ENCODE data around the gene NAGA.
"Not testable (repeated sequence)": the region's sequence is repeated elsewhere in the genome, so short reads cannot be mapped to it uniquely, and the experiment has no call there.

NAGA gene

DNA sequence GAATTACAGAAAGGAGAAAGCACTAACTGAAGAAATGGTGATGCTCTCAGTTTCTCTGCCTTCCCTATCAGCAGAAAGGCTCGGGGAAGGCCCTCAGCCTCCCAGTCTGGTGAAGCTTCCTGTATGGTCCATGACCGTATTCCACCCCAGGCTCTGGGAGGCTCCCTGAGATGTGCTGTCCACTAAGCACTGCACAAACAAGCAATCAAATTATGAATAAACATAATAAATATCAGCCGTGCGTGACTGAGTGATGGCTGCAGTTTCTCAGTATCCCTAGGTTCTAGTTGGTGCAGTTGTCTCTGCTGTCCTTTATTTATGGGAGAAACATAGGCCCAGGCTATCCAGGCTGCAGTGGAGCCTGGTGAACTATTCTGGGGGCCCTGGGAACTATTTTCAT, 12.5 kb upstream of the NAGA start:
- Mint-ChIP-seq H3K27ac (no peak overlapping the region), H3K36me3 (peaks cover 53% of the 10 kb centered on the region), H3K4me3 (no peak overlapping the region), H3K27me3 (no peaks in the 10 kb centered on the region), H3K4me1 (peaks cover 42% of the 10 kb centered on the region), H3K9me3 (no peaks in the 10 kb centered on the region)
- CTCF ChIA-PET, result no interaction called here
- no peak for DNase-seq

DNA sequence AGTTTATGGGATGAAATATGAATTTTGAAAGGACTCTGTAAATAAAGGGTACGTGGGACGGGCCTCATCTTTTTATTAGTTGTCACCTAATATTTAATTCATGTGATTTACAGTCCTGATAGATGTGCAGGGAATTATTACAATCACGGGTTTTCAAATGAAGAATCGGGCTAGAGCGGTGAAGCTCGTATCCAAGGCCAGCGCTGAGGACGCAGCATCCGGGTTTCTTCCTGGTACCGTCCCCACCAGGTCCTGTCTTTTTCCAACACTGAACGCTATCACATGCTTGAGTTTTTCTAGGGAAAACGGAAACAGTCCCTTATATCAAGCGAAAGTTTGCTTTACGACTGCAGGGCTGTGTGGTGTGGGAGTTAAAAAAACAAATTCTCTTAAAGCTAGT, 9.7 kb upstream of the NAGA start:
- H3K9me3 Mint-ChIP-seq, result no peaks in the 10 kb centered on the region
- no peaks in the 10 kb centered on the region for H3K27me3 Mint-ChIP-seq
- CTCF ChIA-PET, result interaction anchor here (1.2 to 3.4 kb wide), 3 partner anchors 10 to 357 kb away, joined by 3 to 14 read pairs (median 3); partner anchors contain the start of gene NDUFA6
- DNase-seq, result peak; percentile 52
- H3K27ac Mint-ChIP-seq, result peak overlapping the region; percentile 92
- peaks cover 36% of the 10 kb centered on the region for H3K36me3 Mint-ChIP-seq
- peaks cover 36% of the 10 kb centered on the region for H3K4me1 Mint-ChIP-seq
- peak overlapping the region; percentile 94 for H3K4me3 Mint-ChIP-seq

DNA sequence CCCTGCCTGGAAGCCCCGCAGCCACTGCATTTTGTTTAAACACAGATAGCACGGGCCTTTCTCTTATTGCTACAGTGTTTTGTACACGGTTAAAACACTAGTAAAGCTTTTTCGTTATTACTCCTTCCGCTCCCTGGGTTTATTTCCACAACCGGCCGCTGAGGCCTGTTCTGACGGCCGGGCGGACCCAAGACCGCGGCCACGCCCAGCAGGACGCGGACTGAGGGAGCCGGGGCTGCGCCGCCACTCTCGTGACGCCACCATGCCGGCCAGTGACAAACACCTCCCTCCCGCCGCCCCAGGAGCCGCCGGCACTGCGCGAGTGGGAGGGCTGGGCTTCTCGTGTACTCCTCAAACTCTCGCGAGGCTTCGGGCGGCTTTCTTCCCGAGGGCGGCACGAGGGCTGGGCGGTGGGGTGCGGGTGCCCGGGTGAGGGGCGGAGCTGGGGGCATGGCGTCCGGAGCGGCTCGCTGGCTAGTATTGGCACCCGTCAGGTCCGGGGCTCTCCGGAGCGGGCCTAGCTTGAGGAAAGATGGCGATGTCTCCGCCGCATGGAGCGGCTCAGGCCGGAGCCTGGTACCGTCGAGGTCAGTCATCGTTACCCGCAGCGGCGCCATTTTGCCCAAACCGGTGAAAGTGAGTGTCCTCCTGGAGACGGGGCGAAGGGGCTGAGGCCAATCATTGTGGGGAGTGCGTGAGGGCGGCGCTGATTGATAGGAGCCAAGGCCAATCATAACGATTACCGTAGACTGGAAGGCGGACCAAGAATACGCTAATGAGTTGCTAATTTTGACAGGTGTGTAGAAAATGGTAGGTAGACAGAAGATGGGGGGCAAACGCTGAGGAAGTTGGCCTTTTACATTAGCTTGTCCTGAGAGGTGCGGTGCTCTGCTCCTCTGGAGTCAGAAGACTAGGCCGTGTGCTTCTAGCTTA, 9.0 kb upstream of the NAGA start, which contains the start of gene SMDT1:
Gene SMDT1 (plus strand): TSS at position 382 of the 933 bp plus-strand sequence. CDS start 69 bp downstream, at position 451.
- Mint-ChIP-seq H3K9me3 (no peaks in the 10 kb centered on the region), H3K4me1 (peaks cover 42% of the 10 kb centered on the region), H3K36me3 (peaks cover 33% of the 10 kb centered on the region), H3K27me3 (no peaks in the 10 kb centered on the region), H3K4me3 (peak within 1 kb of the TSS; percentile 94), H3K27ac (peak within 1 kb of the TSS; percentile 92)
- CTCF ChIA-PET, result interaction anchor here (1.2 to 3.4 kb wide), 4 partner anchors 11 to 358 kb away, joined by 3 to 14 read pairs (median 3); partner anchors contain the start of gene NDUFA6
- DNase-seq, result peak; percentile 99

DNA sequence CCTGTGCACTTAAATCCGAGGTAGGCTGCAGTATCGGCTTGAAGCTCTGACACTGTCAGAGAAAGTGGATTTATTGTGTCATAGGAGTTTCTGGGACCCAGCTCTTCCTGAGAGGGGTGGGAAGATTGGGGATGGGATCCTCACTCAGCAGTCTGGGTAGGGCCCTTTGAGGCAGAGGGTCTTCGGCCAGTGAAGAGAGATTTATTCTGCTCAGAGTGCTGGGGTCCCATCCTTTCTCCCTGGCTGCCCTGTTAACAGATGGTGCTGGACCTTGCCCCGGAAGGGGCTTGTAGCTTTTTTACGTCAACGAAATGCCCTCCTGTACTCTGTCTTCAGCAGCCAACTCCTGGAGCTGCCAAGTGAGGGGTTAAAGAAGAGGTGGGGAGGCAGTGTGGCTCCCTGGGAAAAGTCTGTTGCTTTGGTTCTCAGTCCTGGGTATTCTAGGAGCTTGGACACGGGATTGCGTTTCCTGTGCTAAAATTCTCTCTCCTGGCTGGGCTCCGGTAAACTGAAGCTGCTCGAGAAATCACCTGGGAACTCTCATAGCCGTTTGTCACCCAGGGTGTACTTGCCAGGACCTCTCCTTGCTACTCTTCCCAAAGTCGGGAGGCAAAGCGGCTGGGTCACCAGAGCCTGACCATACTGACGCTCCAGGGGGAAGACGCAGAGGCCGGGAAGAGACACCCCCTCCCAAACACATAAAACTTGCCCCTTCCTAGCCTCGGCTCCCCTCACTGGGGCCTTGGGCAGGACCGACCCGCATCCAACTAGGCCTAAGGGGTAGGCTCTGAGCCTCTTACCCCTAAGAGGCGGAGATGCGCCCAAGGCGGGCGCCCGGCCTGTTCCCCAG, 8.1 kb upstream of the NAGA start:
- peaks cover 44% of the 10 kb centered on the region for H3K4me1 Mint-ChIP-seq
- CTCF ChIA-PET, result interaction anchor here (1.0 to 3.4 kb wide), 3 partner anchors 12 to 138 kb away, joined by 3 to 14 read pairs (median 3); partner anchors contain the start of gene NDUFA6
- peaks cover 25% of the 10 kb centered on the region for H3K36me3 Mint-ChIP-seq
- no peaks in the 10 kb centered on the region for H3K9me3 Mint-ChIP-seq
- peak overlapping the region; percentile 94 for H3K4me3 Mint-ChIP-seq
- no peaks in the 10 kb centered on the region for H3K27me3 Mint-ChIP-seq
- peak overlapping the region; percentile 92 for H3K27ac Mint-ChIP-seq
- no peak for DNase-seq

DNA sequence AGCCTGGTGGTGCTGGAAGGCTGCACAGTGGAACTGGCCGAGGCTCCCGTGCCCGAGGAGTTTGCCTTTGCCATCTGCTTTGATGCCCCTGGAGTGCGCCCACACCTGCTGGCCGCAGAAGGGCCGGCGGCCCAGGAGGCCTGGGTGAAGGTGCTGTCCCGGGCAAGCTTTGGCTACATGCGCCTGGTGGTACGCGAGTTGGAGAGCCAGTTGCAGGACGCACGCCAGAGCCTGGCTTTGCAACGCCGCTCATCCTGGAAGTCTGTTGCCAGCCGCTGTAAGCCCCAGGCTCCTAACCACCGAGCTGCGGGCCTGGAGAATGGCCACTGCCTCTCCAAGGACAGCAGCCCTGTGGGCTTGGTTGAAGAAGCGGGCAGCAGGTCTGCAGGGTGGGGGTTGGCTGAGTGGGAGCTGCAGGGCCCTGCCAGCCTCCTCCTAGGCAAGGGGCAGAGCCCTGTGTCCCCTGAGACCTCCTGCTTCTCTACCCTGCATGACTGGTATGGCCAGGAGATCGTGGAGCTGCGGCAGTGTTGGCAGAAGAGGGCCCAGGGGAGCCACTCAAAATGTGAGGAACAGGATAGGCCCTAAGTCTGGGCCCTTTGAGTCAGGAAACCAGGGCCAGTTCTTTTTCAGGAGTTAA, 7.0 kb upstream of the NAGA start:
- H3K36me3 Mint-ChIP-seq, result peaks cover 18% of the 10 kb centered on the region
- CTCF ChIA-PET, result interaction anchor here (1.0 to 3.4 kb wide), 2 partner anchors 13 to 110 kb away, joined by 3 to 14 read pairs; partner anchors contain the start of gene NDUFA6
- H3K9me3 Mint-ChIP-seq, result no peaks in the 10 kb centered on the region
- H3K4me3 Mint-ChIP-seq, result no peak overlapping the region
- DNase-seq, result no peak
- H3K27ac Mint-ChIP-seq, result peak overlapping the region; percentile 92
- H3K4me1 Mint-ChIP-seq, result peaks cover 53% of the 10 kb centered on the region
- H3K27me3 Mint-ChIP-seq, result no peaks in the 10 kb centered on the region

DNA sequence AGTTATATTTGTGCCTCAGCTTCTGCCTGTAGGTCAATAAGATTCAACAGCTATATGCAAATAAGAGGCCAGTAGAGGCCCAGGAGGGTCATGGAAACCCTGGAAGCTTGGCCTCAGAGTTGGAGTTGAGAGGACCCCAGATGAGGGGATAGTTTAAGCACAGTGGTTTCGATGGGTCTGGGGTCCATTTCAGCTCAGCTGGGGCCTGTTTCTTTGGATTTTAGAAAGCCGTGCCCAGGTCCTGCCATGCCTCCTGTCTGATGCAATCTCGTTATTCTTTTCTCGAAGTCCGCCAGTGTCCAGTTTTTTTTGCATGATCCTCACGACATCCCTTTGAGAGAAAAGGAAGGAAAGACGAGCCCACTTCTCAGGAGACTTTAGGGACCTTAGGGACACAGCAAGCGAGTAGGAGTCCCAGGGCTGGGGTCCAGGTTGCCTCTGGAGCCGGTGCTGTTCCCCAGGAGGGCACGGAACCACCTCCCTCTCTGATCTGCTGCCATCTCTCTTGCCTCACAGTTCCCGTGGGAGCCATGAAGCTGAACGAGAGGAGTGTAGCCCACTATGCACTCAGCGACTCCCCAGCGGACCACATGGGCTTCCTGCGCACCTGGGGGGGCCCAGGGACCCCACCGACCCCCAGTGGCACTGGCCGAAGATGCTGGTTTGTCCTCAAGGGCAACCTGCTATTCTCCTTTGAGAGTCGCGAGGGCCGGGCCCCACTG, 6.3 kb upstream of the NAGA start:
- Mint-ChIP-seq H3K27ac (no peak overlapping the region), H3K4me3 (no peak overlapping the region), H3K4me1 (peaks cover 51% of the 10 kb centered on the region), H3K36me3 (peaks cover 14% of the 10 kb centered on the region), H3K27me3 (no peaks in the 10 kb centered on the region), H3K9me3 (no peaks in the 10 kb centered on the region)
- no peak for DNase-seq
- CTCF ChIA-PET, result no interaction called here

DNA sequence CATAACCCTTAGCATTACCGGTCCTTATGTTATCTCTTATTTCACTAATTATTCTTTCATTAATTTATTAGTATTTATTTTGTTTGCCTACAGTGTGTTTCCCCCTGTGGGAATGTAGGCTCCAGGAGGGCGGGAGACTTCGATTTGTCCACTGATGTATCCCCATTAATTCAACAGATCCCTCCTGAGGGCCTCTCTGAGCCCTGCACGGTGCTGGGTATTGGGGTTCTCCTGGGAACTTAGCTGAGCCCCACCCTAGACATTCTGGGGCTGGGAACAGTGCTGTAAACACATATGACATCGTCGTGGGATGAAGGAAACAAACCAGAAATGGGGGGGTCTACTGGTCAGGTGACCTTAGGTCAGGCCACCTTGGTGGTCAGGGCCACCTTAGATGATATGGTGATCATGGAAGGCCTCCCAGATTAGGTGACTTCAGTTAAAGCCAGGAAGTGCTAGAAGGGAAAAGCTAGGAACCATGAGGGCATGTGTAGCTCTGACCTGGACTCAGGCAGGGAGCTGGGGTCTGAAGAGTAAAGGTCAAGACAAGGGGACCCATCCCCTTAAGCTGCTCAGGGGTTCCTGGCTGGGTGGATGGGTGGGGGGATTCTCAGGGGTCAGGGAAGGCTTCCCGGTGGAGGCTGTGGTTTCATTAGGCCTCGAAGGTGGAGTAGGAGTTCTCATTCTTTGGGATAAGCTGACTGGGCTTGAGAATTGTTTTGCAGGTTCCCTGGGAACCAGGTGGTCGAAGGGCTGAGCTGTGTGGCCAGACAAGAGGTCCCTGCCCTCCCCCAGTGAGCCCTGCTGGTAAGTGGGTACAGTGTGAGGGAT, 4.4 kb upstream of the NAGA start:
- Mint-ChIP-seq H3K36me3 (peaks cover 6% of the 10 kb centered on the region), H3K27ac (peak overlapping the region; percentile 15), H3K9me3 (no peaks in the 10 kb centered on the region), H3K27me3 (no peaks in the 10 kb centered on the region), H3K4me1 (peaks cover 53% of the 10 kb centered on the region), H3K4me3 (peak overlapping the region; percentile 62)
- DNase-seq, result no peak
- CTCF ChIA-PET, result interaction anchor here (0.9 to 1.7 kb wide), 2 partner anchors 43 to 108 kb away, joined by 3 to 7 read pairs; no protein-coding TSS in a partner anchor

DNA sequence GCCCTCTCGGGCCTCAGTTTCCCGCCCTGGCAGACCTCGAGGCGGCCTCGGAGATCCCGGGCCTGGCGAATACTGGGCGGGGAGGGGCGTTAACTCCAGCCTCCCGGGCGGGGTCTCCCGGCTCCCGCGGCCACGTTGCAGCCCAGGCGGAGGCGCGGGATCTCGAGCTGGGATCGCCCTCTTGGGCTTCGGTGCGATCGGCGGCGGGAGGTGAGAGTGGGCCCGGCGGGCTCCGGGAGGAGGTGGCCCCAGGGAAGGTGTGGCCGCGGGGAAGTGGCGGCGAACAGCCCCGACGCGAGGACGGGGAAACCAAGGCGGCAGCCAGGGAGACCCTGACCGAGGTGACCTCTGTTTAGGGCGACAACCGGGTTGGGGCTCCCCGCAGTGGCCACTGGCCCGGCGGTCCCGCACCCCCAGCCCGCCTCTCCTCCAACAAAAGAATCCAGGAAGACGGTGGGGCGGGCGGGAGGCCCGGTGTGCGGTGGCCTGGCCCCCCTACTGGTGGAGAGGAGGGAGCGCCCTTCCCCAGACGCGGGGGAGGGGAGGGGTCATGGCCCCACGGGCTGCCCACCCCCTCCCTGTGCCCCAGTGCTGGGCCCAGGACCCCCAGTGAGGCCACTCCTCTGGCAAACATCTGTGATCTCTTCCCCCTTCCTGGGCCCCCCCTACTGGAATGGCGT, 3.7 kb upstream of the NAGA start, which contains the start of gene PHETA2:
Gene PHETA2 (plus strand): TSS at position 117 of the 680 bp plus-strand sequence. CDS start 3,046 bp downstream, outside the sequence.
- DNase-seq, result peak; percentile 75
- Mint-ChIP-seq H3K27ac (peak within 1 kb of the TSS; percentile 79), H3K27me3 (no peaks in the 10 kb centered on the region), H3K36me3 (peaks cover 5% of the 10 kb centered on the region), H3K4me3 (peak within 1 kb of the TSS; percentile 64), H3K9me3 (no peaks in the 10 kb centered on the region), H3K4me1 (peaks cover 57% of the 10 kb centered on the region)
- CTCF ChIA-PET, result interaction anchor here (1.4 kb wide), 1 partner anchor 107 kb away, joined by 6 read pairs; no protein-coding TSS in a partner anchor

DNA sequence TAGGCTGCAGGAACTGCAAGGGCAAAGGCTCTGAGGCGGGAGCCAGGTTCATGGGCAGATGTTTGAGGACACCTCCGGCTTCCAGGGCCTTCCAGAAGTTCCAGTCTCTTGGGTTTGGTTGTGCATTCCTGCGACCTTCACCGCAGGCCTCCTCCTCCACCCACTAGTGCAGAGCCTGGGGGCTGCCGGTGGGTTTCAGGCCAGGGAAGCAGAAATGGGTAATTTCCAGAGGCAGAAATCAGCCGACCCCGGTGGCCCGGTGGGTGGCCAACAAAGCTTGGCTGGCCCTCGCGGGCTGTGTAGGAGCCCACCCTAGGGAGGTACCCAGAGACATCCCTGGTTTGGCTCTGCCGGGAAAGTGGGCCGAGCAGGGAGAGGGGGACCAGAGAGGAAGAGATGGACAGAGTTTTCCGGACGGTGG, 3.0 kb upstream of the NAGA start:
- CTCF ChIA-PET, result interaction anchor here (1.4 kb wide), 1 partner anchor 106 kb away, joined by 6 read pairs; no protein-coding TSS in a partner anchor
- peaks cover 56% of the 10 kb centered on the region for H3K4me1 Mint-ChIP-seq
- no peaks in the 10 kb centered on the region for H3K27me3 Mint-ChIP-seq
- peak overlapping the region; percentile 79 for H3K27ac Mint-ChIP-seq
- H3K9me3 Mint-ChIP-seq, result no peaks in the 10 kb centered on the region
- no peak for DNase-seq
- H3K4me3 Mint-ChIP-seq, result peak overlapping the region; percentile 64
- peaks cover 7% of the 10 kb centered on the region for H3K36me3 Mint-ChIP-seq

DNA sequence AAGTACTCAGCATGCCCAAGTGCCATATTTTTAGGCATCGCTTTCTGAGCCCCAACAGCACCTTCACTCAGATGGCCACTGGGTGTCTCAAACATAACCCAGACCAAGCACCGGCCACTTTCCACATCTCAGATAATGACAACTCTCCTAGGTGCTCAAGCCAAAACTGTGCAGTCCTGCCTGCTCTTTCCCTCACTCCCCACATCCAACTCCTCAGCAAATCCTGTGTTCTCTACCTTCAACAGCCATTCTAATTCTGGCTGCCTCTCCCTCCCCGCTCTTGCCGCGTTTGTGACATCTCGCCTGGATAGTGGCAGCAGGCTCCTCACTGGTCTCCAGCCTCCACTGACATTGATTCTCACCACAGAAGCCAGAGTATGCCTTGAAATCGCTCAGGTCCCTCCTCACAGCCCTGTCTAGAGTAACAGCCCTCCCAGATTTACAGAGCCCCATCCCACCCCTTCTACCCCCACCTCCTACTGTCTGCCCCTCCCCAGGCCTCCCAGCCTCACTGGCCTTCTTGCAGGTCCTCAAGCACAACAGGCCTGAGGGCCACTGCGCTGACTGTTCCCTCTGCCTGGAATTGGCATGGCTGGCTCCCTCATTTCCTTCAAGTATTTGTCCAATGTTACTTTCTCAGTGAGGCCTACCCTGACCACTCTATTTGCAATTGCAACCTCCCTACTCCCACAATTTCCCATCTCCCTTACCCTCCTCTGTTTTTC, 2.2 kb upstream of the NAGA start:
- Mint-ChIP-seq H3K4me1 (peaks cover 55% of the 10 kb centered on the region), H3K9me3 (no peaks in the 10 kb centered on the region), H3K36me3 (peaks cover 13% of the 10 kb centered on the region)

DNA sequence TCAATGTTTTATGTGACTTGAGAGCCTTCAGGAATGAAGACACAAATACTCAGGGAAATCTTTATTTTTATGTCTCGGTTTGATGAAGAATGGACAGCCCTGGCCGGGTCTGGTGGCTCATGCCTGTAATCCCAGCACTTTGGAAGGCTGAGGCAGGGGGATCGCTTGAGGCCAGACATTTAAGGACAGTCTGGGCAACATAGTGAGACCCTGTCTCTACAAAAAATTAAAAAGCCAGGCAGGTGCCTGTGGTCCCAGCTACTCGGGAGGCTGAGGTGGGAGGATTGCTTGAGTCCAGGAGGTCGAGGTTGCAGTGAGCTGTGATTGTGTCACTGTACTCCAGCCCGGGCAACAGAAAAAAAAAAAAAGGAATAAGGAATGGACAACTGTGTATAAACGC, 896 bp upstream of the NAGA start:
- Mint-ChIP-seq H3K27ac (peak overlapping the region; percentile 92), H3K4me3 (peak overlapping the region; percentile 85), H3K4me1 (peaks cover 55% of the 10 kb centered on the region), H3K36me3 (peaks cover 20% of the 10 kb centered on the region)
- DNase-seq, H3K9me3 Mint-ChIP-seq, CTCF ChIA-PET, H3K27me3 Mint-ChIP-seq: not testable (repeated sequence)

More for the DNA sequence above, 2.2 kb upstream of the NAGA start:
- no peak overlapping the region for H3K27ac Mint-ChIP-seq
- H3K4me3 Mint-ChIP-seq, result peak overlapping the region; percentile 64
- DNase-seq, result no peak
- no peaks in the 10 kb centered on the region for H3K27me3 Mint-ChIP-seq
- CTCF ChIA-PET, result interaction anchor here (1.4 kb wide), 1 partner anchor 105 kb away, joined by 6 read pairs; no protein-coding TSS in a partner anchor
